T-helper 22 cell (primary cell): ENCODE measurements around the gene REN.

Source experiments
- DNase-seq: peaks from one replicate; pipeline ENCODE4 v3.0.0-alpha.2; 2020; ENCODE audit warnings: low read depth

REN gene

DNA sequence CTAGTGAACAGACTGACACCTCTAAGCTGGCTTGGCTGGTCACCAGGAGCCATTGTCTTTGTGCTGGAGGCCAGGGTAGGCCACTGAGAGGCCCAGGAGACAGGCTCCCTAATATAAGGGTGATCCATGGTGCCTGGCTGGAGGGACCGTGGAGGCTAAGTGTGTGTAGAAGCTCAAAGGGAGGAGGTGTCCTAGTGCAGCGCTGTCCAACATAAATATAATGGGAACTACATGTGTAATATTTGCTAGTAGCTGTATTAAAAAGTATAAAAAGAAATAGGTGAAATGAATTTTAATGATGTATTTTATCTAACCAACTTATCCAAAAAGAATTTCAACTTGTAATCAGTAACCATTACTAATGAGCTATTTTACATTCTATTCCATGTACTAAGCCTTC, 58.2 kb downstream of the REN start:
- no peak for DNase-seq

DNA sequence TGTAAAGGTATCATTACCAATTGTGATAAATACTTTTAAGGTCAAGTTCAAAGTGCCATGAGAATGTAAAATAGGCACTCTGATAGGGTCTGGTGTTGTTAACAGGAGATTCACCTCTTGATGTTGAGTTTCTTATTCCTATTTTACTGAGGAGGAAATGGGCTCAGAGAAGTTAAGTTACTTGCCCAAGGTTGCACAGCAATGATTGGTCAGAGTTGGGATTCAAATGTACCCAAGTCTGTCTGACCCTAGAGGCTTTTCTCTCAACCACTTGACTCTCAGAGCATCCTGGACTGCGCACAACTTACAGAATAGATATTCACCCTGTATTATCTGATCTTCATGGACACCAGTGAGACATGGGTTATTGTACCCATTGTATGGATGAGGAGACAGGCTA, 59.3 kb downstream of the REN start:
- no peak for DNase-seq

DNA sequence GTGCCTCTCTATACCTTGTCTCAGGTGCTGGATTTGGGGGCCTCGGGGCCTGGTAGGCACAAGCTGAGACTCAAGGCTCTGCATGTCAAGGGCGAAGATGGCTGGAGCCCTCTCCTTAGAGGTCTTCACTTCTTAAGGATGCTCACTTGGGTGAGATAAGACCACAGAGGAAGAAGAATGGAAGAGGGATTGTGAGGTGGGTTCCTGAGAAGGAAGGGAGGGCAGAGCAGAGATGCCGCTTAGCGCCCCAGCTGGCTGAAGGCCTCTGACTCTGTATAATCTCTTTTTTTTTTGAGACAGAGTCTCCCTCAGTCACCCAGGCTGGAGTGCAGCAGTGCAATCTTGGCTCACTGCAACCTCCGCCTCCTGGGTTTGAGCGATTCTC, 61.0 kb downstream of the REN start:
- no peak for DNase-seq
